BJ (cell line): ENCODE measurements around the gene MTG2. TPM values are rescaled to one million over a fixed set of nuclear protein-coding genes. Genes with fewer than 3 reads are reported as not detected.

Experiments used
- CTCF ChIA-PET: fragments of 350-600 bp; formaldehyde crosslinking; extraction: SDS; loops from one replicate; lab custom pipeline; 2021; ENCODE audit warnings: antibody characterized with exemption, inconsistent platforms; lab: Yijun Ruan, JAX
- POLR2A ChIA-PET: fragments of 300-600 bp; sonication (Branson Sonifier 250); formaldehyde crosslinking; extraction: SDS; loops from one replicate; lab custom pipeline; 2021; ENCODE audit warnings: antibody characterized with exemption; lab: Charles Lee
- DNase-seq: peaks from one replicate; pipeline ENCODE4 v3.0.0-alpha.2; 2011; ENCODE audit warnings: low read depth
- H3K27me3 ChIP-seq: 2 replicates; pipeline ENCODE4 v1.6.0; 2011; ENCODE audit warnings: low read length; ENCODE audit not compliant: control insufficient read depth, insufficient read depth
- H3K36me3 ChIP-seq: 2 replicates; pipeline ENCODE4 v1.5.1; 2011; ENCODE audit warnings: low read length; ENCODE audit not compliant: control insufficient read depth, insufficient read depth
- H3K4me3 ChIP-seq: 2 replicates; pipeline ENCODE4 v1.5.1; 2011; ENCODE audit warnings: low read depth, mild to moderate bottlenecking, control low read depth, low read length
- polyA plus RNA-seq: library from polyadenylated mRNA; depleted of rRNA; stranded (reverse); fragments of >200 nt; gene quantifications from 2 replicates; pipeline ENCODE4 v1.2.3, GENCODE V29; 2011
- TF ChIP-seq, protein P1 (sequence below): IDR thresholded peaks from 2 replicates; pipeline ENCODE4 v1.5.1; 2011; ENCODE audit warnings: low read depth, mild to moderate bottlenecking, control low read depth, inconsistent platforms, low read length, moderate library complexity; ENCODE audit not compliant: insufficient read depth

MTG2 gene
- polyA plus RNA-seq, 1 experiment = 19.3 TPM

DNA sequence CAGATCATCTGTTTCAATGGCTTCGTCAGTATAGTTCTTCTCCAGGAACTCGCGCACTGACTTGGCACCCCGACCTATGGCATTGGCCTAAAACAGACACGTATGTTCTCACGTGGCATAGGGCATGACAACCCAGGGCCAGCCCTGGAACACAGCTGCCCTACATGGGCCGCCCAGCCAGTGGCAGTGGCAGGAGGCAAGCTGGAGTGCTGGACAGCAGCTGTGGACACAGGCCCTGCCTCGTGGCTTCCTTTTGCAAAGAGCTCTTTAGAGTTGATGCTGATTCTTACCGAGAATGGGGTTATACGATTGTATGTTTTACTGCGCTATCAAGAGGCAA is 44.7 kb upstream of the MTG2 start:
- DNase-seq = no peak
- POLR2A ChIA-PET = no interaction called here
- CTCF ChIA-PET = interaction anchor here (0.7 to 4.1 kb wide), 9 partner anchors 9 to 133 kb away, joined by 3 to 33 read pairs (median 5); no protein-coding TSS in a partner anchor

DNA sequence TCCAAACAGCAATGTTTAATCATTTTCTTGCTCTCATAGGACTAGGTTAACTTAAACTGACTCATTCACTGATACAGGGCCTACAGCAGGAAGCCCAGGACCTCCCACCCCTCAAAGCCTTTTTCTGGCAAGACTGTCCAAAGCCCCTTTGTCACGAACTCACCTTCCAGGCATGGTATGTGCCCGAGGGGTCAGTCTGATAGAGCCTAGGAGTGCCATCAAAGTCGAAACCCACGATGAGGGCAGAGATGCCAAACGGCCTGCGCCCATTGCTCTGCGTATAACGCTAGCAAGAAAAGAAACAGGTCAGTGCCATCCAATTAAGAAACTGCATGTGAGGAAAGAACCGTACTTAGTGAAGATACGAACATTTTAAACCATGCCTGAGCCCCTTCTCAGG is 43.9 kb upstream of the MTG2 start:
- Histone ChIP-seq H3K36me3 (peaks cover 35% of the 10 kb centered on the region), H3K4me3 (no peak overlapping the region), H3K27me3 (no peaks in the 10 kb centered on the region)
- TF ChIP-seq, protein P1, sequence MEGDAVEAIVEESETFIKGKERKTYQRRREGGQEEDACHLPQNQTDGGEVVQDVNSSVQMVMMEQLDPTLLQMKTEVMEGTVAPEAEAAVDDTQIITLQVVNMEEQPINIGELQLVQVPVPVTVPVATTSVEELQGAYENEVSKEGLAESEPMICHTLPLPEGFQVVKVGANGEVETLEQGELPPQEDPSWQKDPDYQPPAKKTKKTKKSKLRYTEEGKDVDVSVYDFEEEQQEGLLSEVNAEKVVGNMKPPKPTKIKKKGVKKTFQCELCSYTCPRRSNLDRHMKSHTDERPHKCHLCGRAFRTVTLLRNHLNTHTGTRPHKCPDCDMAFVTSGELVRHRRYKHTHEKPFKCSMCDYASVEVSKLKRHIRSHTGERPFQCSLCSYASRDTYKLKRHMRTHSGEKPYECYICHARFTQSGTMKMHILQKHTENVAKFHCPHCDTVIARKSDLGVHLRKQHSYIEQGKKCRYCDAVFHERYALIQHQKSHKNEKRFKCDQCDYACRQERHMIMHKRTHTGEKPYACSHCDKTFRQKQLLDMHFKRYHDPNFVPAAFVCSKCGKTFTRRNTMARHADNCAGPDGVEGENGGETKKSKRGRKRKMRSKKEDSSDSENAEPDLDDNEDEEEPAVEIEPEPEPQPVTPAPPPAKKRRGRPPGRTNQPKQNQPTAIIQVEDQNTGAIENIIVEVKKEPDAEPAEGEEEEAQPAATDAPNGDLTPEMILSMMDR = no peak
- ChIA-PET POLR2A (no interaction called here), CTCF (interaction anchor here (1.0 to 4.1 kb wide), 5 partner anchors 16 to 128 kb away, joined by 3 to 33 read pairs (median 10); no protein-coding TSS in a partner anchor)
- DNase-seq = no peak

More for the DNA sequence above, 44.7 kb upstream of the MTG2 start:
- TF ChIP-seq, protein P1 = no peak
- H3K4me3 ChIP-seq = no peak overlapping the region
- no peaks in the 10 kb centered on the region for H3K27me3 ChIP-seq
- peaks cover 41% of the 10 kb centered on the region for H3K36me3 ChIP-seq

DNA sequence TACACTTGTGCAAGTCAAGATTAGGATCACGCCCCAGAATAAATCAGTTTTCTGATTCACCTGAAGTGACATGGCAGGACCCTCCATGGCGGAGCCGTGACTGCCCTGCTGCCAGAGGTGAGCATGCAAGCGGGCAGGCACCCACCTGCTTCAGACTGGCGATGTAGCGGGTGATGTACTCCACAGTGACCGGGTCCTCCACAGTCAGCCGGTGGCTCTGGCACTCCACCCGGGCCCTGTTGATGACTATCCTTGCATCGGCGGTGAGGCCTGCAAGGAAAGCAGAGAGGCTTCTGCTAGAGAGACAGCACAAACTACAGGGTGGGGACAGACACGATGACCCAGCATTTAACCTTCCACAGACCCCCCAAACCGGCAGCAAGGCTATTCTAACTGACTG is 43.2 kb upstream of the MTG2 start:
- CTCF ChIA-PET = interaction anchor here (3.2 kb wide), 1 partner anchor 114 kb away, joined by 12 read pairs; no protein-coding TSS in a partner anchor
- POLR2A ChIA-PET = no interaction called here
- Histone ChIP-seq H3K4me3 (no peak overlapping the region), H3K36me3 (peaks cover 33% of the 10 kb centered on the region), H3K27me3 (no peaks in the 10 kb centered on the region)
- no peak for DNase-seq
- TF ChIP-seq, protein P1 = no peak

DNA sequence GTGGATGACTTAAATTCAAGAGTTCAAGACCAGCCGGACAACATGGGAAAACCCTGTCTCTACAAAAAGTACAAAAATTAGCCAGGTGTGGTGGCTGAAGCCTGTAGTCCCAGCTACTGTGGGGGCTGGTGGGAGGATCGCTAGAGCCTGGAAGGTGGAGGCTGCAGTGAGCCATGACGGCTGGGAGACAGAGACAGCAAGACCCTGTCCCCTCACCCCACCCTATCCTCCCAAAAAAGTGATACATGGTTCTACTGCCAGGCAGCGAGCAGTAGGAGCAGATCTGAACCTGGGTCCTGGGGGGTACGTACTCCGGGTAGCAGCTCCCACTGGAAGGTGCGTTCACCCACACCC is 41.8 kb upstream of the MTG2 start:
- H3K27me3 ChIP-seq = no peaks in the 10 kb centered on the region
- TF ChIP-seq, protein P1 = no peak
- H3K36me3 ChIP-seq = peaks cover 27% of the 10 kb centered on the region
- DNase-seq = no peak
- POLR2A ChIA-PET = no interaction called here
- no peak overlapping the region for H3K4me3 ChIP-seq
- CTCF ChIA-PET = interaction anchor here (0.7 to 3.2 kb wide), 4 partner anchors 72 to 130 kb away, joined by 3 to 12 read pairs (median 8); no protein-coding TSS in a partner anchor

DNA sequence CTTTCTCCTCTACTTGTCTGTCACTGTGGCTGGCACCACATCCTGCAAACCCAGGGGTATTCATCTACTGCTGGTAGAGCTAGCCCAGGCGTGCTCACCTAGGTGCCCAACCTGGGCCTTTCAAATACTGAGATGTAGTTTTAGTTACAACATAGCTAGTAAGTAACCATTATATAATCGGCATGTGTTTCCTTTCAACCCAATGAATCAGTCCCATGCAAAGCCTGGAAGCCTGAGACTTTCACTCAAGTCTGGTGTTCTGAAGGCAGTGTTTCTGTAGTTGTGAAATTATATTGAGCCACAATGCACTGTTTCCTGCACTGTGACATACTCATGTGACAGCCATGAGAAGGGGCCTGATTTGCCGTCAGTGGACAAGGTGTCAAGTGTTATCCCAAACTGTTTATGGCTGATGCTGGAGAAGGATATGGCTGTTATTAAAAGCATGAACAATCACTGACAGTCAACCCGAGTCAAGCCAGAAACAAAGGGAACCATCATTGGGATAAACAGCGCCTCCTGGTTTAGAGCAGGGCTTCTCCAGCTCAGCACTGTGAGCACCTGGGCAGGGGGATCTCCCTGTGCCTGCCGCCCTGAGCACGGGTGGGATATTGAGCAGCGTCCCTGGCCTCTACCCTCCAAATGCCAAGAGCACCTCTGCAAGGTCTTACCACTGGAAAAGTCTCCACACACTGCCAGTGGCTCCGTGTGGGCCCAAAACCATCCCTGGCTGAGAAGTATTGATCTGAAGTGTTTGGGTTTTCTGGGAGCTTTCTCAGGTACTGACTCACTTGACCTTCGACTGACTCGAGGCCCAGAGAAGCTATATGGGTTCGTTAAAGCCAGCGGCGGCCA is 41.2 kb upstream of the MTG2 start:
- H3K36me3 ChIP-seq = peaks cover 25% of the 10 kb centered on the region
- ChIA-PET CTCF (interaction anchor here (0.7 to 3.2 kb wide), 4 partner anchors 73 to 131 kb away, joined by 3 to 12 read pairs (median 8); no protein-coding TSS in a partner anchor), POLR2A (no interaction called here)
- DNase-seq = no peak
- TF ChIP-seq, protein P1 = peak; percentile 43
- H3K4me3 ChIP-seq = peak overlapping the region; percentile 69
- no peaks in the 10 kb centered on the region for H3K27me3 ChIP-seq
